ENCODE data around the gene TTI1. TPM values are rescaled to one million over a fixed set of nuclear protein-coding genes. Genes with fewer than 3 reads are reported as not detected.
A peak's percentile ranks its signal among the peaks of the same experiment; 100 is the strongest.

Gene TTI1
- total and polyA plus RNA-seq, 2 of the 13 experiments (the other 11 are each of a cell fraction or from before 2014, with no cell fraction given): 22.9 to 39.8 TPM

GRCh38 chr20:38023181-38024001 is 9.9 kb downstream of the TTI1 start (continued):
- TF ChIP-seq ZHX1 (CRISPR knock-in tag; IDR thresholded peaks at IDR 0.05; ENCODE audit: low read depth): no peak
- no peak for TF ChIP-seq ZNF605 (CRISPR knock-in tag; IDR thresholded peaks at IDR 0.05)
- TF ChIP-seq ZNF275 (CRISPR knock-in tag; IDR thresholded peaks at IDR 0.05; ENCODE audit: borderline replicate concordance): no peak
- TF ChIP-seq, protein P1, sequence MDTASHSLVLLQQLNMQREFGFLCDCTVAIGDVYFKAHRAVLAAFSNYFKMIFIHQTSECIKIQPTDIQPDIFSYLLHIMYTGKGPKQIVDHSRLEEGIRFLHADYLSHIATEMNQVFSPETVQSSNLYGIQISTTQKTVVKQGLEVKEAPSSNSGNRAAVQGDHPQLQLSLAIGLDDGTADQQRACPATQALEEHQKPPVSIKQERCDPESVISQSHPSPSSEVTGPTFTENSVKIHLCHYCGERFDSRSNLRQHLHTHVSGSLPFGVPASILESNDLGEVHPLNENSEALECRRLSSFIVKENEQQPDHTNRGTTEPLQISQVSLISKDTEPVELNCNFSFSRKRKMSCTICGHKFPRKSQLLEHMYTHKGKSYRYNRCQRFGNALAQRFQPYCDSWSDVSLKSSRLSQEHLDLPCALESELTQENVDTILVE (CRISPR knock-in tag; IDR thresholded peaks at IDR 0.05): 0 out of 2 replicates have a peak, but pooled peaks have one; percentile 27
- no peak for TF ChIP-seq REL (CRISPR knock-in tag; conservative IDR thresholded peaks at IDR 0.05)
- no peak for TF ChIP-seq AHR (CRISPR knock-in tag; IDR thresholded peaks at IDR 0.05)
- TF ChIP-seq MYPOP (CRISPR knock-in tag; IDR thresholded peaks at IDR 0.05): no peak; the same call in 1 of the 2 replicates
- no peak for TF ChIP-seq SUZ12 (IDR thresholded peaks at IDR 0.05; ENCODE audit: low read depth, low read length)
- no peak for TF ChIP-seq ZNF83 (CRISPR knock-in tag; IDR thresholded peaks at IDR 0.05; ENCODE audit: borderline replicate concordance)
- TF ChIP-seq, protein P2, sequence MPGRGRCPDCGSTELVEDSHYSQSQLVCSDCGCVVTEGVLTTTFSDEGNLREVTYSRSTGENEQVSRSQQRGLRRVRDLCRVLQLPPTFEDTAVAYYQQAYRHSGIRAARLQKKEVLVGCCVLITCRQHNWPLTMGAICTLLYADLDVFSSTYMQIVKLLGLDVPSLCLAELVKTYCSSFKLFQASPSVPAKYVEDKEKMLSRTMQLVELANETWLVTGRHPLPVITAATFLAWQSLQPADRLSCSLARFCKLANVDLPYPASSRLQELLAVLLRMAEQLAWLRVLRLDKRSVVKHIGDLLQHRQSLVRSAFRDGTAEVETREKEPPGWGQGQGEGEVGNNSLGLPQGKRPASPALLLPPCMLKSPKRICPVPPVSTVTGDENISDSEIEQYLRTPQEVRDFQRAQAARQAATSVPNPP (CRISPR knock-in tag; IDR thresholded peaks at IDR 0.05): no peak
- TF ChIP-seq TMF1 (CRISPR knock-in tag; IDR thresholded peaks at IDR 0.05; ENCODE audit: low read depth): no peak
- TF ChIP-seq KDM6A (CRISPR knock-in tag; IDR thresholded peaks at IDR 0.05; ENCODE audit: low read depth): no peak
- no peak for TF ChIP-seq SNRNP70 (IDR thresholded peaks at IDR 0.05; ENCODE audit: low read depth, low read length)
- no peak for TF ChIP-seq NFAT5 (CRISPR knock-in tag; IDR thresholded peaks at IDR 0.05)
- TF ChIP-seq ZNF644 (CRISPR knock-in tag; IDR thresholded peaks at IDR 0.05; ENCODE audit: low read depth): no peak

Measured in HepG2 (cell line).